Measurements from ENCODE around the gene RELT. TPM values are rescaled to one million over a fixed set of nuclear protein-coding genes. Genes with fewer than 3 reads are reported as not detected.

Gene RELT
- total RNA-seq, 1 donor from 2014 or later: 3.8 TPM

GRCh38 chr11:73345481-73346160 is 30.6 kb upstream of the RELT start:
- intact Hi-C loops (cut with DNase I): no loop called here
- no peak for DNase-seq (ENCODE audit: low spot score)

DNA sequence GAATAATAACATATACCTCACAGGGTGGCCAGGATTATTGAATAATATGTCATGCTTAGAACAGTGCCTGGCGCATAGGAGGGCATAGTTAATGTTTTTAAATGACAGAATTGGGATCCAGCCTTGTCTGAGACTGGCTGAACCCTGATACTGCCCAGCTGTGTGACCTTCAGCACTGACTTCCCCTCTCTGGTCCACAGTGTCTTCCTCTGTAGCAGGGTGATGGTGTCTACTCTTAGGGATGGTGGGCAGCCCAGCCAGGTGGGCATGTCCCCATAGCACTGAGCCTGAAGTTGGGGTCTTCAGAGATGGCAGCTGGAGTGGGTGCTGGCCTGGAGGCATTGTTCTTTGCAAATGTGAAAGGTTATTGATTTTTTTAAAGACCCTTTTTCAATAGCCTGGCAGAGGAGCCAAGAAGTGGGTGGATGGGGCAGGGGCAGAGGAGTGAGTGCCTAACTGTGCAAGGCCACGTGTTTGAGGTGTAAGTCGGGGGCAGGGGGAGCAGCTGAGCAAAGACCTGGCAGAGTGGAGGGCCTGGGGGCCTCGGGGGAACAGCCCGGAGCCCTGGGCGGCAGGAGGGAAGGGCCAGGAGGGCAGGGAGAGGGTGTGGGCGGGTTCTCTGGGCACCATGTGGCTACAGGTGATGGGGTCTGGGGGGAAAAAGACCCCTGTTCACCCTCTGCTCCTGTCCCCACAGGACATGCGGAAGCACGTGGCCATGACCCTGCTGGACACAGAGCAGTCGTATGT is 29.8 kb upstream of the RELT start:
- intact Hi-C loops (cut with DNase I): no loop called here
- no peak for DNase-seq (ENCODE audit: low spot score)

GRCh38 chr11:73347067-73347466 is 29.1 kb upstream of the RELT start:
- DNase-seq (ENCODE audit: low spot score): no peak
- intact Hi-C loops (cut with DNase I): no loop called here

GRCh38 chr11:73348838-73349237 is 27.4 kb upstream of the RELT start:
- DNase-seq (ENCODE audit: low spot score): no peak
- intact Hi-C loops (cut with DNase I): no loop called here

GRCh38 chr11:73349633-73350032 is 26.6 kb upstream of the RELT start:
- no peak for DNase-seq (ENCODE audit: low spot score)
- intact Hi-C loops (cut with DNase I): loop anchor here (2.0 kb wide), 1 partner anchor 43 kb away; no protein-coding TSS in a partner anchor

DNA sequence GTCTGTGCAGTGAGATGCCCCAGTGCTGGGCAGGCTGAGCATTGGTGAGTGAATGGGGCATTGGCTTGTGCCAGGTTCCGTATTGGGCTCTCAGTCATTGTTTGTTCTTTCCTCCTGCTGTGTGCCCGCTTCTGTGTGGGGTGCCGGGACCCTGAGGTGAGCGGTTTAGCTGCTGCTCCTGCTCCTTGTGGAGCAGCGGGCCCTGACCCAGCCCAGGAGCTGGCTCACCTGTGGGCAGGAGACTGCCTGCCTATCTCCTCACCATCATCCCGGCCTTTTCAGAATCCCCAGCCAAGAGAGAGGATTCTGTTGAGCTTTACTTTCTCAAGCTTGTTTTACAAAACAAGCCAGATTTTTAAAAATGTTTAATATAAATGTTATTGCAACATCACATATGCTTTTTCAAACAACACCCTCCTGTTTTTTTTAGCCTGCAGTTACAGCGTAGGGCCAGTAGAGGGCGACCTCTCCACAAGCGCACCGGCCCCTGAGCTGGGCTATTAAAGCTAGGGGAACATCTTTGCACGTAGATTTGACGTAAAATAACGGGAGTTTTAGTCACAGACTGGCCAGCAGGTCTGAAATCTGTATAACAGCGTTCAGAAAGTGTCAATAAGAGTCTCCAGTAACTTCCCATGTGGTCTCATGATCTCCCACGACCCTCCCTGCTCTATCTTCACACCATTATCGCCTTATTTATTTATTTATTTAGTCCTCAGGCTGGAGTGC is 25.1 kb upstream of the RELT start:
- intact Hi-C loops (cut with DNase I): loop anchor here (2.0 kb wide), 1 partner anchor 42 kb away; no protein-coding TSS in a partner anchor
- DNase-seq (ENCODE audit: low spot score): no peak

- DNase-seq (ENCODE audit: low spot score): no peak
Observed at GRCh38 chr11:73353422-73353821, 22.8 kb upstream of the RELT start.

GRCh38 chr11:73355109-73355508 is 21.1 kb upstream of the RELT start:
- no peak for DNase-seq (ENCODE audit: low spot score)
- intact Hi-C loops (cut with DNase I): no loop called here

More at GRCh38 chr11:73353422-73353821, 22.8 kb upstream of the RELT start:
- intact Hi-C loops (cut with DNase I): no loop called here

GRCh38 chr11:73356979-73357860 is 19.0 kb upstream of the RELT start:
- DNase-seq (ENCODE audit: low spot score): no peak
- intact Hi-C loops (cut with DNase I): no loop called here

GRCh38 chr11:73358071-73358470 is 18.1 kb upstream of the RELT start:
- DNase-seq (ENCODE audit: low spot score): no peak
- intact Hi-C loops (cut with DNase I): no loop called here

- no peak for DNase-seq (ENCODE audit: low spot score)
- intact Hi-C loops (cut with DNase I): no loop called here
Observed at GRCh38 chr11:73359341-73359740, 16.9 kb upstream of the RELT start.

DNA sequence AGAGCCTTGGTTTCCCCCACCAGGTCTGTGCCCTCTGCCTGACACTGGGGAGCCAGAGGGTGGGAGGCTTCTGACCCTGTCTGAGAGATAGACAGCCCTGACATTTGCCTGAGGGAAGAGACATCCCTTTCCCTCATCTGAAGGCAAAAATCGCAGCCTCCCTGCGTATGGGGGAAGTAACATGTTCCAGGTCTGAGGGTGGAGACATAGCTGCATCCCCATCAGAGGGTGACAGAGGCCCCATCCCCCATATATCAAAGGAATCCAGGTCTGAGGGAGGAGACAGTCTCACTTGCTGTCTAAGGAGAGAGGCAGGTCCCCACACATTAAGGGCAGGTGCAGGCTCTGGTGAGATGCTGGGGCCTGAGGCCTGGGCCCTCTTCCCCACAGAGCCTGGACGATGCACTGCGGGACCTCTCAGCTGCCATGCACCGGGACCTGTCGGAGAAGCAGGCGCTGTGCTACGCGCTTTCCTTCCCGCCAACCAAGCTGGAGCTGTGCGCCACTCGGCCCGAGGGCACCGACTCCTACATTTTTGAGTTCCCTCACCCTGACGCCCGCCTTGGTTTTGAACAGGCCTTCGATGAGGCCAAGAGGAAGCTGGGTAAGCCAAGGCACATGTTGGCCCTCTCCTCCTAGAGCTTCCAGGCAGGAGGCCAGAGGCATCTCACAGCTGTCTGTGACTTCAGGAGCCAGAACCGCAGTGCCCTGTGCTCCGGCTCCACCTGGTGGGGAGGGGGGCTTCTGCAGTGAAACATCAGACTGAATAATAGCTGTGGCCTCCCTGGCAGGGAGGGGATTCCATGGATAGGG is 16.1 kb upstream of the RELT start:
- intact Hi-C loops (cut with DNase I): no loop called here
- no peak for DNase-seq (ENCODE audit: low spot score)

DNA sequence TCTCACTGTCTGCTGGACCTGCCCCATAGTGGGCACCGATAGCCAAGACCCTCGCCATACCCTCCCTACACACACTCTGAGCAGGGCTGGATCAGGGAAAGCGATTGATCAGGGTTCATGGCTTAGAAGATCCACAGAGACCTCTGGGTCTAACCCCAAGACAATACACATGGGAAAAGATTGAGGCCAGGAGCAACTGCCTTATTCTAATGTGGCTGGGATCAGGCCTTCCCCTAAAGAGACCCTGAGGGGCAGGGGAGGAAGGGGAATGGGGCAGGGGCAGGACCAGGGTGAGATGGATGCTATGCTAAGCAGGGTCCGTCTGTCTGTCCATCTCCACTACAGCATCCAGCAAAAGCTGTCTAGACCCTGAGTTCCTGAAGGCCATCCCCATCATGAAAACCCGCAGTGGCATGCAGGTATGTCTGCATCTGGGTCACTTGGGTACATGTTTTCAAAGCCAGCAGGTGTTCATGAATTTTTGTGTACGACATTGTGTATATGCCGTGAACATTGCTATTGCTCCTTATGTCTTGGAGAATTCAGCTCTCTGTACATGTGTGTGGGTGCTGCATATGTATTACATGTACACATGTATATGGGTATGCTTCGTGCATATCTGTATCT is 15.3 kb upstream of the RELT start:
- intact Hi-C loops (cut with DNase I): no loop called here
- DNase-seq (ENCODE audit: low spot score): no peak

DNA sequence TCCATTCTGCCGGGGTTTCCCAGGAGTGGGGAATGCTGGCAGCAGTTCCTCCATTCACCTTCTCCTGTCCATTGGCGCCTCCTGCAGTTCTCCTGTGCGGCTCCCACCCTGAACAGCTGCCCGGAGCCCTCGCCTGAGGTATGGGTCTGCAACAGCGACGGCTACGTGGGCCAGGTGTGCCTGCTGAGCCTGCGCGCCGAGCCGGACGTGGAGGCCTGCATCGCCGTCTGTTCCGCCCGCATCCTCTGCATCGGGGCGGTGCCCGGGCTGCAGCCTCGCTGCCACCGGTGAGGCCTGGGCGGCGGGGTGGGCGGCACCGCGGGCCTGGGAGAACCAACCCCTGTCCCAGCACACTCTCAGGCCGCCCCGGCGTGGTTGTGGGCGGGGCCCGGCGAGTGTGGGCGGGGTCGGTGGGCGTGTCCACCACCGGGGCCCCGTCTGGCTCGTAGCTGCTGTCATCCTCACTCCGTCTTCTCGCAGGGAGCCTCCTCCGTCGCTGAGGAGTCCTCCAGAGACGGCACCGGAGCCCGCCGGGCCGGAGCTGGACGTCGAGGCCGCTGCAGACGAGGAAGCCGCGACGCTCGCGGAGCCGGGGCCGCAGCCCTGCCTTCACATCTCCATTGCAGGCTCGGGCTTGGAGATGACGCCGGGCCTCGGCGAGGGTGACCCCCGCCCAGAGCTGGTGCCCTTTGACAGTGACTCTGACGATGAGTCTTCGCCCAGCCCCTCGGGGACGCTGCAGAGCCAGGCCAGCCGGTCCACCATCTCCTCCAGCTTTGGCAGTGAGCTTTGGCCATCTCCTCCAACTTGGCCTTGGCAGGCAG is 14.0 kb upstream of the RELT start:
- intact Hi-C loops (cut with DNase I): no loop called here
- DNase-seq (ENCODE audit: low spot score): no peak

DNA sequence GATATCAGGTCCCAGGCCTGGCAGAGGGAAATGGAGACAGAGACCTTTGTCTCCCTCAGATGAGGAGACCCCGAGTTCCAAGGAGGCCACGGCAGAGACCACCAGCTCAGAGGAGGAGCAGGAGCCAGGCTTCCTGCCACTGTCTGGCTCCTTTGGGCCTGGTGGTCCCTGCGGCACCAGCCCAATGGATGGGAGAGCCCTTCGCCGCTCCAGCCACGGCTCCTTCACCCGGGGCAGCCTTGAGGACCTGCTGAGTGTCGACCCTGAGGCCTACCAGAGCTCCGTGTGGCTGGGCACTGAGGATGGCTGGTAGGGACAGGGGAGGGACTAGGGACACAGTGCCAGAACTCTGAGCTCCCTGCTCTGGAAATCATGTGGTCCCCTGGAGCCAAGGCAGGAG is 13.1 kb upstream of the RELT start:
- intact Hi-C loops (cut with DNase I): no loop called here
- DNase-seq (ENCODE audit: low spot score): no peak

GRCh38 chr11:73365352-73366264 is 10.6 kb upstream of the RELT start:
- intact Hi-C loops (cut with DNase I): no loop called here

GRCh38 chr11:73366265-73366610 is 10.0 kb upstream of the RELT start:
- DNase-seq (ENCODE audit: low spot score): no peak
- intact Hi-C loops (cut with DNase I): no loop called here

More at GRCh38 chr11:73365352-73366264, 10.6 kb upstream of the RELT start:
- no peak for DNase-seq (ENCODE audit: low spot score)

Measured in cardiac septum (tissue), 1 donor.